HepG2 (cell line): Measurements from ENCODE around the gene CX3CR1. TPM values are rescaled to one million over a fixed set of nuclear protein-coding genes. Genes with fewer than 3 reads are reported as not detected.

Experiments used
- ATRX ChIP-seq: sonication (generic); formaldehyde crosslinking; IDR thresholded peaks from 2 replicates; pipeline ENCODE4 v1.4.0; 2020; ENCODE audit warnings: missing genetic modification reagents, borderline replicate concordance
- GLMP ChIP-seq: sonication (generic); formaldehyde crosslinking; IDR thresholded peaks from 2 replicates; pipeline ENCODE4 v1.9.0; 2021; ENCODE audit warnings: missing genetic modification reagents, mild to moderate bottlenecking, borderline replicate concordance
- KLF15 ChIP-seq: sonication (generic); formaldehyde crosslinking; IDR thresholded peaks from 2 replicates; pipeline ENCODE4 v1.8.1; 2023; ENCODE audit warnings: borderline replicate concordance, mild to moderate bottlenecking, inconsistent platforms, missing genetic modification reagents, mixed read lengths
- LCORL ChIP-seq, 2 experiments: fragments of 450-650 bp in 1 of 2; sonication (generic) in 1 of 2; formaldehyde crosslinking in 1 of 2; IDR thresholded peaks; 2 replicates each; pipeline versions ENCODE4 v1.5.0 to v1.6.1; 2017 to 2020; ENCODE audit warnings: antibody characterized with exemption in 1 of 2, missing genetic modification reagents in 1 of 2
- MAZ ChIP-seq, 2 experiments: sonication (generic) in 1 of 2; formaldehyde crosslinking in 1 of 2; IDR thresholded peaks; 2 replicates each; pipeline versions ENCODE4 v1.5.0 to v1.6.1; 2012 to 2020; ENCODE audit warnings: low read depth in 2 of 2, mild to moderate bottlenecking in 2 of 2, borderline replicate concordance in 1 of 2, improper control_type of control experiment in 1 of 2, low read length in 1 of 2, missing genetic modification reagents in 1 of 2, moderate library complexity in 1 of 2
- PHF5A ChIP-seq: IDR thresholded peaks from one replicate; pipeline ENCODE4 v1.6.1; 2018; ENCODE audit warnings: low read depth, missing genetic modification reagents; ENCODE audit not compliant: unreplicated experiment
- RAD51 ChIP-seq: fragments of 450-650 bp; IDR thresholded peaks from 2 replicates; pipeline ENCODE4 v1.6.1; 2016; ENCODE audit warnings: borderline replicate concordance
- RARG ChIP-seq: sonication (generic); formaldehyde crosslinking; IDR thresholded peaks from 2 replicates; pipeline ENCODE4 v1.4.0; 2020; ENCODE audit warnings: low read depth, mild to moderate bottlenecking, missing genetic modification reagents
- RBM22 ChIP-seq: fragments of 200-400 bp; formaldehyde crosslinking; optimal IDR thresholded peaks from 2 replicates; pipeline ENCODE3; 2017; ENCODE audit warnings: mild to moderate bottlenecking, low read length, moderate library complexity
- RFXAP ChIP-seq: sonication (generic); formaldehyde crosslinking; IDR thresholded peaks from 2 replicates; pipeline ENCODE4 v1.4.0; 2020; ENCODE audit warnings: missing genetic modification reagents, borderline replicate concordance
- STAT6 ChIP-seq: sonication (generic); formaldehyde crosslinking; IDR thresholded peaks from 2 replicates; pipeline ENCODE4 v1.4.0; 2020; ENCODE audit warnings: missing genetic modification reagents, mild to moderate bottlenecking, borderline replicate concordance
- TEAD3 ChIP-seq: optimal IDR thresholded peaks from 2 replicates; pipeline ENCODE3; 2016; ENCODE audit warnings: borderline replicate concordance
- TERF1 ChIP-seq: sonication (generic); formaldehyde crosslinking; IDR thresholded peaks from 2 replicates; pipeline ENCODE4 v1.8.0; 2022; ENCODE audit warnings: mild to moderate bottlenecking, missing genetic modification reagents, moderate library complexity
- ZFP82 ChIP-seq: sonication (generic); formaldehyde crosslinking; IDR thresholded peaks from 2 replicates; pipeline ENCODE4 v1.5.1; 2020; ENCODE audit warnings: mild to moderate bottlenecking, missing genetic modification reagents, borderline replicate concordance
- ZNF430 ChIP-seq: sonication (generic); formaldehyde crosslinking; IDR thresholded peaks from 2 replicates; pipeline ENCODE4 v1.9.0; 2021; ENCODE audit warnings: mild to moderate bottlenecking, missing genetic modification reagents
- ZNF530 ChIP-seq: sonication (generic); formaldehyde crosslinking; IDR thresholded peaks from 2 replicates; pipeline ENCODE4 v1.5.0; 2020; ENCODE audit warnings: low read depth, mild to moderate bottlenecking, missing genetic modification reagents
- ZNF543 ChIP-seq: sonication (generic); formaldehyde crosslinking; IDR thresholded peaks from 2 replicates; pipeline ENCODE4 v1.4.0; 2020; ENCODE audit warnings: mild to moderate bottlenecking, missing genetic modification reagents
- ZNF710 ChIP-seq: sonication (generic); formaldehyde crosslinking; IDR thresholded peaks from 2 replicates; pipeline ENCODE4 v1.5.0; 2020; ENCODE audit warnings: mild to moderate bottlenecking, missing genetic modification reagents, borderline replicate concordance
- ZNF749 ChIP-seq: sonication (generic); formaldehyde crosslinking; IDR thresholded peaks from 2 replicates; pipeline ENCODE4 v1.8.0; 2022; ENCODE audit warnings: mild to moderate bottlenecking, missing genetic modification reagents, moderate library complexity, borderline replicate concordance
- polyA plus RNA-seq, 8 experiments: library from polyadenylated mRNA; depleted of rRNA in 3 of 8; stranded (reverse) in 7 of 8; unstranded in 1 of 8; fragments of >200 nt; fragmentation: Illumina TruSeq in 4 of 8; extraction: Trizol in 4 of 8; gene quantifications; 2 replicates each; pipeline versions ENCODE4 v1.2.1 to v1.2.3, GENCODE V29; 2011 to 2016; ENCODE audit warnings: low read depth in 4 of 8, missing spikeins in 1 of 8, mixed read lengths in 1 of 8; ENCODE audit not compliant: insufficient read depth in 1 of 8
- total RNA-seq, 5 experiments: library from RNA; depleted of rRNA; stranded (reverse); fragments of >200 nt; fragmentation: Illumina TruSeq; extraction: Trizol; gene quantifications; 2 replicates each; pipeline ENCODE4 v1.2.3, GENCODE V29; 2016; ENCODE audit warnings: low read depth in 1 of 5

CX3CR1 gene
- total and polyA plus RNA-seq, 2 of the 13 experiments (the other 11 are each of a cell fraction or from before 2014, with no cell fraction given), result not detected

GRCh38 chr3:39317571-39318169 lies 37.8 kb upstream of the CX3CR1 start (continued):
- TF ChIP-seq STAT6 (CRISPR knock-in tag) (no peak), ZNF530 (CRISPR knock-in tag) (no peak), TERF1 (no peak), ZFP82 (no peak), GLMP (CRISPR knock-in tag) (no peak), ZNF749 (CRISPR knock-in tag) (no peak), RBM22 (no peak), RAD51 (no peak), KLF15 (CRISPR knock-in tag) (no peak), PHF5A (CRISPR knock-in tag) (peak; percentile 68), ZNF430 (CRISPR knock-in tag) (no peak), ZNF543 (CRISPR knock-in tag) (no peak), MAZ (IDR thresholded peaks at IDR 0.05; ENCODE audit: borderline replicate concordance, low read depth, low read length) (0 out of 2 replicates have a peak, but pooled peaks have one; percentile 33), MAZ (CRISPR knock-in tag; IDR thresholded peaks at IDR 0.05; ENCODE audit: low read depth) (peak; percentile 49; the same call in 1 of the 2 replicates), LCORL (IDR thresholded peaks at IDR 0.05) (peak; percentile 98), LCORL (CRISPR knock-in tag; IDR thresholded peaks at IDR 0.05) (peak; percentile 90), ZNF710 (CRISPR knock-in tag) (no peak), RFXAP (CRISPR knock-in tag) (peak; percentile 70; the same call in 1 of the 2 replicates), RARG (CRISPR knock-in tag) (no peak), ATRX (CRISPR knock-in tag) (no peak), TEAD3 (CRISPR knock-in tag) (peak; percentile 96)
